Measurements from ENCODE around the gene S100A12. TPM values are rescaled to one million over a fixed set of nuclear protein-coding genes. Genes with fewer than 3 reads are reported as not detected.

Gene S100A12
- total and polyA plus RNA-seq, 9 of the 15 experiments (the other 6 are each of a cell fraction or from before 2014, with no cell fraction given): not detected

GRCh38 chr1:153344718-153345025, 30.7 kb downstream of the S100A12 start (continued):
- TF ChIP-seq CHD7 (IDR thresholded peaks at IDR 0.05; ENCODE audit: low read depth, low read length): no peak
- no peak for TF ChIP-seq ATF3 (IDR thresholded peaks at IDR 0.05)
- no peak for TF ChIP-seq ATF3 (CRISPR knock-in tag; conservative IDR thresholded peaks at IDR 0.05)
- TF ChIP-seq CHD2 (IDR thresholded peaks at IDR 0.05; ENCODE audit: low read depth, low read length): no peak
- TF ChIP-seq ZBTB12 (CRISPR knock-in tag; IDR thresholded peaks at IDR 0.05): no peak
- no peak for TF ChIP-seq ZBTB2 (IDR thresholded peaks at IDR 0.05)
- no peak for TF ChIP-seq ATF2 (CRISPR knock-in tag; IDR thresholded peaks at IDR 0.05)
- no peak for TF ChIP-seq GTF2A2 (tag; IDR thresholded peaks at IDR 0.05)
- TF ChIP-seq ETV6 (IDR thresholded peaks at IDR 0.05; ENCODE audit: borderline replicate concordance in 1 of 2, low read depth in 2 of 2, low read length in 1 of 2): no peak
- TF ChIP-seq ETV6 (CRISPR knock-in tag; IDR thresholded peaks at IDR 0.05; ENCODE audit: borderline replicate concordance): no peak
